SK-N-SH treated with all-trans-retinoic acid at 6 μM for 48 hours (cell line): ENCODE results near the gene CFAP73.

Experiments used
- ESRRG ChIP-seq: fragments of 250-450 bp; sonication (Bioruptor Pico); IDR thresholded peaks from 2 replicates; pipeline ENCODE4 v1.6.1; 2021; ENCODE audit warnings: mild to moderate bottlenecking
- ISL1 ChIP-seq: fragments of 250-450 bp; sonication (Bioruptor Pico); IDR thresholded peaks from 2 replicates; pipeline ENCODE4 v2.1.2; 2022; ENCODE audit warnings: mild to moderate bottlenecking, moderate library complexity
- PPARA ChIP-seq: fragments of 250-450 bp; sonication (Bioruptor Pico); IDR thresholded peaks from 2 replicates; pipeline ENCODE4 v1.5.0; 2020; ENCODE audit warnings: mild to moderate bottlenecking, borderline replicate concordance

DNA sequence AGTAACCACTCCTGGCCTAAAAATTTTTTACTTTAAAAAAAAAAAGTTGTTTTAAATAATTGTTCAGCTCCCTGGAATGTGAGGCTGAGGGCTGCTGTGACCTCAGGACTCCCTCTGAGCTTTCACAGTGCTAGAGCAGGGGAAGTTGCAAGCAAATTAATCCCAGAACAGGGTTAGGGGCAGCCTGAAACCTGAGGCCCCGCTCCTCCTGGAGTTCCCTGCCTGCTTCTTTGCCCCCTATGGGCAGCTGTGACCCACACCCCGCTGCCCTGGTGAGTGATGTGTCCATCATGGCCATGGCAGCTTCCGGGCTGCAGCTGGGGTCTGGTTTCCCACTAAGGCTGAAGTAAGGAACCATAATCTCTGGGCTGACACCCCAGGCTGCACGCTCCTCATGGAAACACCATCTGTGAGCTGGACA lies 45.5 kb downstream of the CFAP73 start:
- TF ChIP-seq ISL1 (CRISPR knock-in tag) (no peak), PPARA (CRISPR knock-in tag) (no peak), ESRRG (no peak)
